ENCODE data around the gene PLEKHA8. TPM values are rescaled to one million over a fixed set of nuclear protein-coding genes. Genes with fewer than 3 reads are reported as not detected.

Gene PLEKHA8
- total RNA-seq, 2 experiments from 2014 or later: 16.8 to 17.1 TPM

DNA sequence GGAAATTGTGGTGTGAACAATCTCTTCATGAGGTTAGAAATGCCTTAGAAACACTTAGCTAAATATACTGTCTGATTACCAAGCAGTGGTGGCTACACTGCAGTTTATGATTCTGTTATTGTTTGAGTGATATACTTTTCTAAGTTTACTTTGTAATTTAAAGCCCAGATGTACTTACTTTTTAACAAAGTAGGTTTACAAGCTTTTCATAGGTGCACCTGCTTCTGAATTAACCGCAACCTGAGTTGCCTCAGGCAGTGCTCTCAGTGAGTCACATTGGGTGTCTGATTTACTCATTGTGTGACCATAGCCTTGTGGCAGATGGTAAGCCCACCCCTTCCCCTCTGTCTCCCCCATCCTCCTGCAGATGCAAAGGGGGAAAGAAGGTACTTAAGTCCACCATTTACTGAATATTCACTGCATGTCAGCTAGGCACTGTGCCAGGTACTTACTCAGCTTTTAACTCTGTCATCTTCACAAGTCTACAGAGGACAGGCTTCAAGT, 115.6 kb downstream of the PLEKHA8 start:
- ChIA-PET POLR2A (no interaction called here), CTCF (interaction anchor here (1.2 kb wide), 1 partner anchor 14 kb away, joined by 3 read pairs; no protein-coding TSS in a partner anchor)
- Mint-ChIP-seq H3K27me3 (no peaks in the 10 kb centered on the region), H3K27ac (peak overlapping the region; percentile 35), H3K4me3 (no peak overlapping the region), H3K4me1 (ENCODE audit: low read depth) (peaks cover 12% of the 10 kb centered on the region), H3K36me3 (ENCODE audit: low read depth) (no peaks in the 10 kb centered on the region), H3K9me3 (no peaks in the 10 kb centered on the region)
- DNase-seq (peak; percentile 46), ATAC-seq (peak; percentile 81)
- intact Hi-C loops (cut with micrococcal nuclease): no loop called here
- TF ChIP-seq, protein P1, sequence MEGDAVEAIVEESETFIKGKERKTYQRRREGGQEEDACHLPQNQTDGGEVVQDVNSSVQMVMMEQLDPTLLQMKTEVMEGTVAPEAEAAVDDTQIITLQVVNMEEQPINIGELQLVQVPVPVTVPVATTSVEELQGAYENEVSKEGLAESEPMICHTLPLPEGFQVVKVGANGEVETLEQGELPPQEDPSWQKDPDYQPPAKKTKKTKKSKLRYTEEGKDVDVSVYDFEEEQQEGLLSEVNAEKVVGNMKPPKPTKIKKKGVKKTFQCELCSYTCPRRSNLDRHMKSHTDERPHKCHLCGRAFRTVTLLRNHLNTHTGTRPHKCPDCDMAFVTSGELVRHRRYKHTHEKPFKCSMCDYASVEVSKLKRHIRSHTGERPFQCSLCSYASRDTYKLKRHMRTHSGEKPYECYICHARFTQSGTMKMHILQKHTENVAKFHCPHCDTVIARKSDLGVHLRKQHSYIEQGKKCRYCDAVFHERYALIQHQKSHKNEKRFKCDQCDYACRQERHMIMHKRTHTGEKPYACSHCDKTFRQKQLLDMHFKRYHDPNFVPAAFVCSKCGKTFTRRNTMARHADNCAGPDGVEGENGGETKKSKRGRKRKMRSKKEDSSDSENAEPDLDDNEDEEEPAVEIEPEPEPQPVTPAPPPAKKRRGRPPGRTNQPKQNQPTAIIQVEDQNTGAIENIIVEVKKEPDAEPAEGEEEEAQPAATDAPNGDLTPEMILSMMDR (IDR thresholded peaks at IDR 0.05): no peak

DNA sequence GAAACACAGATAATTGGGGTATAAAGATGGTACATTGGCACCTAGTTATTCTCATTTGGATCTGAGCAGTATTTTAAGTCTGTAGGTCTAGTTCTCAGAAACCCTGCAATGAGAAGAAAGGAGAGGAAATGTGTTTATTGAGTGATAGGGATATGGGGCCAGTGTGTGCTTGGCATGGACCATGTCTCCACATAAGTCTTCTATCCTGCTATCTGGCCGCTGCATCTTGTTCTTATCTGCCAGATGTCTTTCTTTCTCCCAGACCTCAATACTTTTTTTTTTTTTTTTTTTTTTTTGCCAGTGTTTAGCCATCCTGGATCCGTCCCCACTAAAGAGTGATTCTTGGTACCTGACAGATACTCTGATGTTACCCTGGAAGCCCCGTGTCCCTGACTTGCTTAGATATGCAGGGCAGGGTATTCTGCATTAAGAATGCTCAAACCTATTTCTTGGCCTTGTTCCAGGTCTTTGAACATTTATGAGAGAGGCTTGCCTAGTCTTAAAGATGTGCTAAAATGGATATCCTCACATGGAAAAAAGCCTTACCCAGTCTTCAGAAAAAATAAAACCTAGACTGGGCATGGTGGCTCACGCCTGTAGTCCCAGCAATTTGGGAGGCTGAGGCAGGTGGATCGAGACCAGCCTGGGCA, 116.6 kb downstream of the PLEKHA8 start:
- ChIA-PET CTCF (interaction anchor here (1.2 kb wide), 1 partner anchor 13 kb away, joined by 3 read pairs; no protein-coding TSS in a partner anchor), POLR2A (interaction anchor here (2.3 kb wide), 1 partner anchor 8 kb away, joined by 8 read pairs; no protein-coding TSS in a partner anchor)
- H3K27ac Mint-ChIP-seq: no peak overlapping the region
- no peaks in the 10 kb centered on the region for H3K9me3 Mint-ChIP-seq
- no peaks in the 10 kb centered on the region for H3K36me3 Mint-ChIP-seq (ENCODE audit: low read depth)
- intact Hi-C loops (cut with micrococcal nuclease): no loop called here
- H3K27me3 Mint-ChIP-seq: no peaks in the 10 kb centered on the region
- TF ChIP-seq, protein P1 (IDR thresholded peaks at IDR 0.05): no peak
- H3K4me1 Mint-ChIP-seq (ENCODE audit: low read depth): peaks cover 12% of the 10 kb centered on the region
- H3K4me3 Mint-ChIP-seq: no peak overlapping the region
- DNase-seq: no peak
- no peak for ATAC-seq

DNA sequence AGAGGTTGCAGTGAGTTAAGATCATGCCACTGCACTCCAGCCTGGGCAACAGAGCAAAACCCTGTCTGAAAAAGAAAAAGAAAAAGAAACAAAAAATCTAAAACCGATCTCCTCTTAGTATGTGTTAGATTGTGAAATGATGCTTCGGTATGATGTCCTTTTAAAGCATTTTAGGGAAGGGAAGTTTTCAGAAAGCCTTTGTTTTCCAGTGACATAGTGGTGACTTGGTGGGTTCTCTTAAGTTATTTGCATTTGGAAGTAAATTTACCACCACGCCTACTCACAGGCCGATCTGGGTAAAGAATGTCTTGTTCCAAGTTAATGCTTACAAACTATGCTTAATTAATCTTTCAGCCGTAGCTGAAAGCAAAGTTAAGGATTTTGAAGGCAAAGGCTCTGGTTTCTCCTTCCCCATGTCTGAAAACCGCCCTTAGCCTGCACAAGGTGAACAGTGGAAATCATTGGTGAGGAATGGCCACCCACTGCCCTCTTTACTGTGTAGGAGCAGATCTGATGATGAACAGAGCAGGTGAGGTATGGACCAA, 117.3 kb downstream of the PLEKHA8 start:
- ChIA-PET POLR2A (interaction anchor here (1.6 to 2.3 kb wide), 2 partner anchors 9 to 15 kb away, joined by 5 to 8 read pairs; no protein-coding TSS in a partner anchor), CTCF (no interaction called here)
- H3K27ac Mint-ChIP-seq: no peak overlapping the region
- ATAC-seq (no peak), DNase-seq (no peak)
- H3K4me3 Mint-ChIP-seq: no peak overlapping the region
- TF ChIP-seq, protein P1 (IDR thresholded peaks at IDR 0.05): no peak
- intact Hi-C loops (cut with micrococcal nuclease): no loop called here
- no peaks in the 10 kb centered on the region for H3K9me3 Mint-ChIP-seq
- H3K27me3 Mint-ChIP-seq: no peaks in the 10 kb centered on the region
- H3K36me3 Mint-ChIP-seq (ENCODE audit: low read depth): no peaks in the 10 kb centered on the region
- peaks cover 16% of the 10 kb centered on the region for H3K4me1 Mint-ChIP-seq (ENCODE audit: low read depth)

DNA sequence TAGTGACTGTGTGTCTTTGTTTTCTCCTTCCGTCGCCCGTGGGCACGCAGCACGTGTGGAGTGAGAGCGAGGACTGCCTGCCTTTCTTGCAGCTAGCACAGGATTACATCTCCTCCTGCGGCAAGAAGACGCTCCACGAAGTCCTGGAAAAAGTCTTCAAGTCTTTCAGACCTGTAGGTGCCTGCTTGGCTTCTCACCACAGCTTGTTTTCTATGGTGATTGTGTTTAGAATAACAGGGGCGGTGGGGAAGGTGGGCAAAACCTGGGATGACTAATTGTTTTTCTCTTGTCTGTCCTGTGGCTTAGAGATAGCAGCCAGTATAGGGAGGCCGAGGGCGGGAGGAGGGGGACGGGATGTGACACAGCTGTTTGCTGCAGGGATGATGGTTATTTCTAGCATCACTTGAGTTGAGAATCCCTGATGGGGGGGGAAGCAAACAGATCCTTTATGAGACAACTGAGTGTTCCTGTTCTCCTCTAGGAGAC, 118.0 kb downstream of the PLEKHA8 start:
- H3K4me1 Mint-ChIP-seq (ENCODE audit: low read depth): peaks cover 16% of the 10 kb centered on the region
- DNase-seq: peak; percentile 37

More for the DNA sequence above, 118.0 kb downstream of the PLEKHA8 start:
- Mint-ChIP-seq H3K27me3 (no peaks in the 10 kb centered on the region), H3K36me3 (ENCODE audit: low read depth) (no peaks in the 10 kb centered on the region), H3K27ac (no peak overlapping the region), H3K4me3 (no peak overlapping the region), H3K9me3 (no peaks in the 10 kb centered on the region)
- ChIA-PET POLR2A (interaction anchor here (1.6 to 2.3 kb wide), 2 partner anchors 10 to 14 kb away, joined by 5 to 8 read pairs; no protein-coding TSS in a partner anchor), CTCF (interaction anchor here (1.3 kb wide), 1 partner anchor 9 kb away, joined by 5 read pairs; no protein-coding TSS in a partner anchor)
- TF ChIP-seq, protein P1 (IDR thresholded peaks at IDR 0.05): no peak
- intact Hi-C loops (cut with micrococcal nuclease): no loop called here
- ATAC-seq: no peak
